ENCODE measurements around the gene CBLB. TPM values are rescaled to one million over a fixed set of nuclear protein-coding genes. Genes with fewer than 3 reads are reported as not detected.

Gene CBLB
- total RNA-seq, 5 donors from 2014 or later (not counting 1 experiment from before 2014, with no cell fraction given): 81.3 to 120 (median 99.6) TPM

DNA sequence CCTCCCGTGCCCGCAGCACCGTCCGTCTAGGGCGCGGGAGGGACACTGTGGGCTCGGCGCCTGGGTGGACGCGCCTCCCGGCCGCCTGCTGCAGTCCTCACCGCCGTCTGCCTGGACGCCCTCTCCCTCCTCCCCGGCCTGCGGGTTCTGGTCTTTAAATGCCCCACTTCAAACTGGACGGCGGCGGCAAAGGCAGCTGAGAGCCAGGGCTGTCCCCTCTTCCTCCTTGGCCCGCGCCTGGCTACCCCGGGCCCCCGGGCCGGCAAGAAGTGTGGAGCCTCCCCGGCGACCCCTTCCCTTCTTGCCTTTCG is 426 bp downstream of the CBLB start:
- peaks cover 9 to 37% of the 10 kb centered on the region in 2 experiments for H3K4me1 ChIP-seq (ENCODE audit: control insufficient read depth in 1 of 2, extremely low read depth in 1 of 2, insufficient read depth in 2 of 2, low read length in 2 of 2)
- H3K4me3 ChIP-seq (ENCODE audit: control insufficient read depth in 1 of 2, extremely low read depth in 1 of 2, low read length in 1 of 2): peak overlapping the region; percentile 96 to 98
- H3K27me3 ChIP-seq (replicated peaks in 1 of 2; ENCODE audit: control insufficient read depth in 2 of 2, extremely low read depth in 1 of 2, insufficient read depth in 2 of 2, low read length in 1 of 2): no peaks in the 10 kb centered on the region
- Mint-ChIP-seq H3K4me3 (peak overlapping the region; percentile 88 to 98 (median 93)), H3K4me1 (peaks cover 48 to 59% (median 49%) of the 10 kb centered on the region in 3 donors), H3K36me3 (peaks cover 26% of the 10 kb centered on the region), H3K9me3 (no peaks in the 10 kb centered on the region), H3K27me3 (no peaks in the 10 kb centered on the region), H3K27ac (peak overlapping the region; percentile 96)
- CTCF ChIA-PET: interaction anchor here in 1 of 2 donors (0.7 to 1.5 kb wide), 2 partner anchors 146 to 180 kb away, joined by 3 to 5 read pairs; no protein-coding TSS in a partner anchor
- H3K27ac ChIP-seq (ENCODE audit: low read length): peak overlapping the region; percentile 85
- POLR2A ChIA-PET: interaction anchor here in 1 of 2 donors (0.7 kb wide), 1 partner anchor 31 kb away, joined by 5 read pairs; no protein-coding TSS in a partner anchor
- H3K9me3 ChIP-seq: no peaks in the 10 kb centered on the region
- ATAC-seq (replicated peaks in 1 of 4): peak in 3 of 4 experiments; percentile 1 to 16 (median 12)
- WGBS (ENCODE audit: insufficient coverage): 0% methylated on average over 28 of the region's 28 CpGs
- H3K36me3 ChIP-seq (ENCODE audit: control insufficient read depth in 2 of 2, extremely low read depth in 1 of 2, insufficient read depth in 1 of 2, low read length in 1 of 2): peaks cover 0 to 7% of the 10 kb centered on the region in 2 donors
- DNase-seq: peak in 4 of 35 experiments; percentile 3 to 37 (median 18)

GRCh38 chr3:105867712-105868430 is 941 bp downstream of the CBLB start:
- peak overlapping the region; percentile 85 for H3K27ac ChIP-seq (ENCODE audit: low read length)
- Mint-ChIP-seq H3K9me3 (no peaks in the 10 kb centered on the region), H3K4me1 (peaks cover 48 to 59% (median 49%) of the 10 kb centered on the region in 3 donors), H3K4me3 (peak overlapping the region; percentile 88 to 98 (median 93)), H3K27me3 (no peaks in the 10 kb centered on the region), H3K36me3 (peaks cover 26% of the 10 kb centered on the region), H3K27ac (peak overlapping the region; percentile 96)
- peaks cover 0 to 7% of the 10 kb centered on the region in 2 donors for H3K36me3 ChIP-seq (ENCODE audit: control insufficient read depth in 2 of 2, extremely low read depth in 1 of 2, insufficient read depth in 1 of 2, low read length in 1 of 2)
- 0% methylated on average over 10 of the region's 16 CpGs for WGBS (ENCODE audit: insufficient coverage)
- peak overlapping the region; percentile 96 to 98 for H3K4me3 ChIP-seq (ENCODE audit: control insufficient read depth in 1 of 2, extremely low read depth in 1 of 2, low read length in 1 of 2)
- DNase-seq (peak in 7 of 35 experiments; percentile 11 to 41 (median 21)), ATAC-seq (replicated peaks in 1 of 4) (peak in 2 of 4 experiments; percentile 0)
- no peaks in the 10 kb centered on the region for H3K27me3 ChIP-seq (replicated peaks in 1 of 2; ENCODE audit: control insufficient read depth in 2 of 2, extremely low read depth in 1 of 2, insufficient read depth in 2 of 2, low read length in 1 of 2)
- POLR2A ChIA-PET: interaction anchor here (0.5 to 1.5 kb wide), 15 partner anchors 10 to 546 kb away, joined by 3 to 5 read pairs (median 3); no protein-coding TSS in a partner anchor
- CTCF ChIA-PET: interaction anchor here (0.6 to 1.5 kb wide), 4 partner anchors 14 to 179 kb away, joined by 3 to 5 read pairs (median 3); no protein-coding TSS in a partner anchor
- no peaks in the 10 kb centered on the region for H3K9me3 ChIP-seq
- H3K4me1 ChIP-seq (ENCODE audit: control insufficient read depth in 1 of 2, extremely low read depth in 1 of 2, insufficient read depth in 2 of 2, low read length in 2 of 2): peaks cover 9 to 42% of the 10 kb centered on the region in 2 experiments

DNA sequence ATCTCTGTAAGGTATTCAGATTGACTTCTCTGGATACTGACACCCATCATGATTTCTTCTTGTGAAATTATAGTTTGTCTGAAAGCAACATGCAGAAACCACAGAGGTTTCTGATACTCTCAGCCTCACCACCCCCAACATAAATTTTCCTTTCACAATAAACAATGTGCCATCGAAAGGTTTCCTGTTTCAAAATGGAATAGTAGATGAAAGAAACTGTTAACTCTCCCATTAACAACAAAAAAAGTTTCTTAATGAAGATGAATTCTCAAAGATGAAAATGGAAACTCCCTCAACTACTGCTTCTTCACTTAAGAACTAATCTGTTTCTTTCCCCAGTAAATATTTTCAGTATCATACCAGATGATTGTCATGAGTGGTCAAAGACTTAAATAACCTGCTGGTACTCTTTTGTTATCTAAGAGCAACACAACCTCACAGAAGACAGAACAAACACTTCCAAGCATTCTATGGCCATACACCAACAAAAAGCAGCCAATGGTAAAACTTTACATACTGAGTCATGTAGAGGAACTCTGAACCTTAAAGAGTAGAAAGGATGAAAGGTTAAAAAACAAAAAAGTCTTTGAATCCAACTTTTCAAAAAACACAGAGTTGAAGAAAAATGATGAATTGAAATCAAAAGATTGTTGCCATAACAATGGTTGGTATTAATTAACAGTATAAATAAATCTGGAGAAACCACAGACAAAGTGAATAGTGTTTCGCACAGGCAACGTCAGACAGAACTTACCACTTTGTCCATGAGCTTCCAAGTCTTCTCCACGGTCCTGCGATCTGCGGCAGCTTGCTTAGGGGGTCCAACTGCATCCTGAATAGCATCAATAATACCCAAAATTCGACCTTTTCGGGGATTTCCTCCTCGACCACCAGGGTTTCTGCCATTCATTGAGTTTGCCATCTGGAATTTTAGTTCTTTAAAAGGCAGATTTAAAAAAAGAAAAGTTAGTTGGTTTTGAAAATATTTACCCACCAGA is 1.9 kb downstream of the CBLB start:
- H3K4me1 ChIP-seq (ENCODE audit: control insufficient read depth in 1 of 2, extremely low read depth in 1 of 2, insufficient read depth in 2 of 2, low read length in 2 of 2): peaks cover 11 to 51% of the 10 kb centered on the region in 2 experiments
- H3K36me3 Mint-ChIP-seq: peaks cover 22% of the 10 kb centered on the region
- CTCF ChIA-PET: interaction anchor here in 1 of 2 donors (1.5 kb wide), 1 partner anchor 178 kb away, joined by 3 read pairs; no protein-coding TSS in a partner anchor

GRCh38 chr3:105865867-105866350 is 2.9 kb downstream of the CBLB start:
- peak overlapping the region; percentile 88 to 98 (median 93) for H3K4me3 Mint-ChIP-seq
- H3K27ac Mint-ChIP-seq: peak overlapping the region in 1 of 2 donors; percentile 44
- H3K36me3 Mint-ChIP-seq: peaks cover 22% of the 10 kb centered on the region
- Histone ChIP-seq H3K36me3 (ENCODE audit: control insufficient read depth in 2 of 2, extremely low read depth in 1 of 2, insufficient read depth in 1 of 2, low read length in 1 of 2) (peaks cover 0 to 7% of the 10 kb centered on the region in 2 donors), H3K4me3 (ENCODE audit: control insufficient read depth in 1 of 2, extremely low read depth in 1 of 2, low read length in 1 of 2) (peak overlapping the region in 1 of 2 donors; percentile 98), H3K27ac (ENCODE audit: low read length) (peak overlapping the region; percentile 85), H3K27me3 (replicated peaks in 1 of 2; ENCODE audit: control insufficient read depth in 2 of 2, extremely low read depth in 1 of 2, insufficient read depth in 2 of 2, low read length in 1 of 2) (no peaks in the 10 kb centered on the region), H3K4me1 (ENCODE audit: control insufficient read depth in 1 of 2, extremely low read depth in 1 of 2, insufficient read depth in 2 of 2, low read length in 2 of 2) (peaks cover 11 to 54% of the 10 kb centered on the region in 2 experiments), H3K9me3 (no peaks in the 10 kb centered on the region)
- DNase-seq (no peak), ATAC-seq (replicated peaks in 1 of 4) (no peak)
- CTCF ChIA-PET: no interaction called here
- no peaks in the 10 kb centered on the region for H3K9me3 Mint-ChIP-seq
- H3K27me3 Mint-ChIP-seq: no peaks in the 10 kb centered on the region
- WGBS (ENCODE audit: insufficient coverage): no CpG with 5 or more reads among the region's 1 CpG
- H3K4me1 Mint-ChIP-seq: peaks cover 46 to 59% (median 49%) of the 10 kb centered on the region in 3 donors
- POLR2A ChIA-PET: interaction anchor here in 1 of 2 donors (0.6 to 1.5 kb wide), 2 partner anchors 37 to 532 kb away, joined by 5 to 8 read pairs; no protein-coding TSS in a partner anchor

More for the DNA sequence above, 1.9 kb downstream of the CBLB start:
- Mint-ChIP-seq H3K9me3 (no peaks in the 10 kb centered on the region), H3K4me3 (peak overlapping the region; percentile 88 to 98 (median 93)), H3K27ac (peak overlapping the region; percentile 96), H3K4me1 (peaks cover 48 to 59% (median 49%) of the 10 kb centered on the region in 3 donors), H3K27me3 (no peaks in the 10 kb centered on the region)
- Histone ChIP-seq H3K27ac (ENCODE audit: low read length) (peak overlapping the region; percentile 85), H3K4me3 (ENCODE audit: control insufficient read depth in 1 of 2, extremely low read depth in 1 of 2, low read length in 1 of 2) (peak overlapping the region; percentile 96 to 98), H3K27me3 (replicated peaks in 1 of 2; ENCODE audit: control insufficient read depth in 2 of 2, extremely low read depth in 1 of 2, insufficient read depth in 2 of 2, low read length in 1 of 2) (no peaks in the 10 kb centered on the region), H3K9me3 (no peaks in the 10 kb centered on the region), H3K36me3 (ENCODE audit: control insufficient read depth in 2 of 2, extremely low read depth in 1 of 2, insufficient read depth in 1 of 2, low read length in 1 of 2) (peaks cover 0 to 7% of the 10 kb centered on the region in 2 donors)
- 22% methylated on average over 5 of the region's 9 CpGs for WGBS (ENCODE audit: insufficient coverage)
- POLR2A ChIA-PET: interaction anchor here (0.5 to 1.5 kb wide), 14 partner anchors 9 to 547 kb away, joined by 3 to 8 read pairs (median 3); no protein-coding TSS in a partner anchor
- DNase-seq (peak in 3 of 35 experiments; percentile 14 to 51 (median 14)), ATAC-seq (replicated peaks in 1 of 4) (no peak)

DNA sequence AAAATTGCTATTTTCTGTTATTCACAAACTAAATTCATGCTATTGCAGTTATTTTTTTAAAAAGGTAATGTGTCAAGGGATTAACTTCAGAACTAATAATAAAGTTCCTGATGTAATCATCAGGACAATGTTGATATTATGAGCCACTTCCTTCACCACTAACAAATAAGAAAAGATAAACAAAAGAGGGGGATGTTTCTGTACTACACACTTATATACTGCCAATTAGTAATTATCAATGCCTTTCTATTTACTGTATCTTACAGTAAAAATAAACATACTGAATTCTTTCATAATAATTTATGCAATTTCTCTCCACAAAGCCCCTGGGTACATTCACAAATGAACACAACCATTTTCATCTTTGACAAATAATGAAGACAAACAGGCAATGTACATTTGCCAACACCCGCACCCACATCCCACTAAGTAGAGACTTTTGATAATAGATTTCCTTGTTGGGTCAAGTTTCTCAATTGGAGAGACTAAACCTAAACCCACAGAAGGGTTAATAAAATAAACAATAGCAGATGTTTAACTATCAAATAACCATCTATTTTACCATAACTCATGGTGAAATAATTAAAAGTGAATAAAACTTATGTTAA is 3.7 kb downstream of the CBLB start:
- Histone ChIP-seq H3K4me1 (ENCODE audit: control insufficient read depth in 1 of 2, extremely low read depth in 1 of 2, insufficient read depth in 2 of 2, low read length in 2 of 2) (peaks cover 11 to 58% of the 10 kb centered on the region in 2 experiments), H3K36me3 (ENCODE audit: control insufficient read depth in 2 of 2, extremely low read depth in 1 of 2, insufficient read depth in 1 of 2, low read length in 1 of 2) (peaks cover 0 to 14% of the 10 kb centered on the region in 2 donors), H3K9me3 (no peaks in the 10 kb centered on the region), H3K4me3 (ENCODE audit: control insufficient read depth in 1 of 2, extremely low read depth in 1 of 2, low read length in 1 of 2) (no peak overlapping the region), H3K27me3 (replicated peaks in 1 of 2; ENCODE audit: control insufficient read depth in 2 of 2, extremely low read depth in 1 of 2, insufficient read depth in 2 of 2, low read length in 1 of 2) (no peaks in the 10 kb centered on the region), H3K27ac (ENCODE audit: low read length) (no peak overlapping the region)
- H3K9me3 Mint-ChIP-seq: no peaks in the 10 kb centered on the region
- ChIA-PET CTCF (no interaction called here), POLR2A (no interaction called here)
- H3K4me1 Mint-ChIP-seq: peaks cover 45 to 52% (median 48%) of the 10 kb centered on the region in 3 donors
- DNase-seq (no peak), ATAC-seq (replicated peaks in 1 of 4) (no peak)
- H3K27me3 Mint-ChIP-seq: no peaks in the 10 kb centered on the region
- peaks cover 24% of the 10 kb centered on the region for H3K36me3 Mint-ChIP-seq
- peak overlapping the region; percentile 40 to 42 for H3K27ac Mint-ChIP-seq
- H3K4me3 Mint-ChIP-seq: peak overlapping the region; percentile 88 to 98 (median 93)
- no CpG with 5 or more reads among the region's 1 CpG for WGBS (ENCODE audit: insufficient coverage)
